Measurements from ENCODE around the gene ABLIM2.

DNA sequence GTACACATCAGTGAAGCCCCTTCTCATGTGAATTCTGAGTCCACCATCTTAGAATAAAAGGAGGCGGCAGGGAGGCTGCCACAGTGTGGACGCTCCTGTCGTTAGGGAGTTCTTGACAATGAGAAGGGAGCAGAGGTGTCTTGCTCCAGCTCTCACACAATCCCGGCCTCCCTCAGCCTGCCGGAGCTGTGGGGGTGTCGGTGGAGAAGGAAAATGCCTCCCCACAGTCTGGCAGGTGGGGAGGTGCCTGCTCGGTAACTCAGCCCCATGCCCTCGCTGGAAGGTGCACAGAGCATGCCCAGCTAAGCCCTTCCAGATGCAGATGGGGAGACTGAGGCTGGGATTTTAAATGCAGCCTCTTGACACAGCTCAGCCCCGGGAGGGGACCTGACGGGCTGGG, 20.5 kb upstream of the ABLIM2 start:
- TF ChIP-seq, protein P1, sequence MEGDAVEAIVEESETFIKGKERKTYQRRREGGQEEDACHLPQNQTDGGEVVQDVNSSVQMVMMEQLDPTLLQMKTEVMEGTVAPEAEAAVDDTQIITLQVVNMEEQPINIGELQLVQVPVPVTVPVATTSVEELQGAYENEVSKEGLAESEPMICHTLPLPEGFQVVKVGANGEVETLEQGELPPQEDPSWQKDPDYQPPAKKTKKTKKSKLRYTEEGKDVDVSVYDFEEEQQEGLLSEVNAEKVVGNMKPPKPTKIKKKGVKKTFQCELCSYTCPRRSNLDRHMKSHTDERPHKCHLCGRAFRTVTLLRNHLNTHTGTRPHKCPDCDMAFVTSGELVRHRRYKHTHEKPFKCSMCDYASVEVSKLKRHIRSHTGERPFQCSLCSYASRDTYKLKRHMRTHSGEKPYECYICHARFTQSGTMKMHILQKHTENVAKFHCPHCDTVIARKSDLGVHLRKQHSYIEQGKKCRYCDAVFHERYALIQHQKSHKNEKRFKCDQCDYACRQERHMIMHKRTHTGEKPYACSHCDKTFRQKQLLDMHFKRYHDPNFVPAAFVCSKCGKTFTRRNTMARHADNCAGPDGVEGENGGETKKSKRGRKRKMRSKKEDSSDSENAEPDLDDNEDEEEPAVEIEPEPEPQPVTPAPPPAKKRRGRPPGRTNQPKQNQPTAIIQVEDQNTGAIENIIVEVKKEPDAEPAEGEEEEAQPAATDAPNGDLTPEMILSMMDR (IDR thresholded peaks at IDR 0.05): no peak
- TF ChIP-seq POLR2A (IDR thresholded peaks at IDR 0.05): no peak
